Measurements from ENCODE around the gene CORO2B.

GRCh38 chr15:68634531-68634930 lies 55.7 kb downstream of the CORO2B start:
- TF ChIP-seq CTCF (IDR thresholded peaks at IDR 0.05; ENCODE audit: borderline replicate concordance, extremely low read depth, low read length, poor library complexity, severe bottlenecking) (no peak), EZH2 (IDR thresholded peaks at IDR 0.05; ENCODE audit: borderline replicate concordance, low read depth, low read length, severe bottlenecking) (no peak)

Data from DND-41 (cell line).